GM19438 (cell line): ENCODE measurements around the gene TBC1D24.
"Not testable (repeated sequence)": the region's sequence is repeated elsewhere in the genome, so short reads cannot be mapped to it uniquely, and the experiment has no call there.

Experiments used
- ATAC-seq: cut with Tn5 transposase; IDR thresholded peaks from one replicate; pipeline ENCODE4 v1.9.1; 2021; ENCODE audit warnings: low read depth; ENCODE audit not compliant: unreplicated experiment

The TBC1D24 gene

DNA sequence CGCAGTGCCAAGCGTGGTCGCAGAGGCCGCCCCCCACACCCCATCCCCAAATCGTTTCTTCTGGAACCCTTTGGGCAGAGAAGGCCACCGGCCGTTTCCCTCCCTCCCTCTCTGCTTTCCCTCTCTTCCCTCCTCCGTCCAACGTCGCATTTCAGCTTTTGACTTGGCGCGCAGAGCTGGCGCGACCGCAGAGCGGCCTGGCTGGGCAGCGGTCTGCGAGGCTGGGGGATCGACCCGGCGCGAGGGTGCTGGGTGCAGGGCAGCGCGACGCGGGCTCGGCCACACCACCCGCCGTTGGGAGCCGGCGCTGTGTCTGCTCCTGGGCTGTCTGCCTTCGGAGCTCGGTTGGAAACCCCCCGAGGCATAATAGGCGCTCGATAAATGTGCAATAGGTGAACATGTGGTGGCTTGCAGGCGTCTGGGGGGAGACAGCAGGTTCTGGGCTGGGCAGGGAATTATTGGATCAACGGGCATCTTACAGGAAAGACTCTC lies 6.6 kb upstream of the TBC1D24 start:
- ATAC-seq: no peak

DNA sequence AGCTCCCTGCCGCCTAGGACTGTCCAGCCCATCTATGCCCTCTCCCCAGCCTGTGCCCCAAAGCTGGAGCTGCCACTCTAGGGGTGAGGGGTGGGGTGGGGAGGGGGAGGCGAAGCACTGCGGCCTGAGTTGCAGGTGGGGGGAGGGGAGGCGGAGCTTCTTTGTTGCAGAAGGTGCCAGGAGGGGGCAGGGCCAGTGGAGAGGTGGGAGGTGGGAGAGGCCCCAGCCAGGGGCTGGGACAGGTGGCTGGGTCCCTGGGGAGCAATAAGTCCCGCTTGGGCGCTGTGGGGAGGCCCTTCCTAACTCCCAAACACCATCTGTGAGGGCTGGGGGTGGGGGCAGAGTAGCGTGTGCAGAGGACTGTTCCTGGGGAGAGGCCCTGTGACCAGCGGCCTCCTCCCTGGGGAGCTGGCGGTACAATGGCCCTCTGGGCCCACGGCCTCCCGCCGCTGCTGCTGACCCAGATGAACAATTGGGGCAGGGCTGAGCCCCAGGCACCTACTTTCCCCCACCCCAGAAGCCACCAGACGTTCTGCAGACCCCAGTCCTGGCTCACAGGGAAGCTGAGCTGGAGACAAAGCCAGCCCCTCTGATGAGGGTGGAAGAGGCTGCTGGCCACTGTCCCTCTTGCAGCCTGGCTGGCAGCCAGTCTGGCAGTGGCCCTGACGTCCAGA lies 6.1 kb upstream of the TBC1D24 start:
- no peak for ATAC-seq

DNA sequence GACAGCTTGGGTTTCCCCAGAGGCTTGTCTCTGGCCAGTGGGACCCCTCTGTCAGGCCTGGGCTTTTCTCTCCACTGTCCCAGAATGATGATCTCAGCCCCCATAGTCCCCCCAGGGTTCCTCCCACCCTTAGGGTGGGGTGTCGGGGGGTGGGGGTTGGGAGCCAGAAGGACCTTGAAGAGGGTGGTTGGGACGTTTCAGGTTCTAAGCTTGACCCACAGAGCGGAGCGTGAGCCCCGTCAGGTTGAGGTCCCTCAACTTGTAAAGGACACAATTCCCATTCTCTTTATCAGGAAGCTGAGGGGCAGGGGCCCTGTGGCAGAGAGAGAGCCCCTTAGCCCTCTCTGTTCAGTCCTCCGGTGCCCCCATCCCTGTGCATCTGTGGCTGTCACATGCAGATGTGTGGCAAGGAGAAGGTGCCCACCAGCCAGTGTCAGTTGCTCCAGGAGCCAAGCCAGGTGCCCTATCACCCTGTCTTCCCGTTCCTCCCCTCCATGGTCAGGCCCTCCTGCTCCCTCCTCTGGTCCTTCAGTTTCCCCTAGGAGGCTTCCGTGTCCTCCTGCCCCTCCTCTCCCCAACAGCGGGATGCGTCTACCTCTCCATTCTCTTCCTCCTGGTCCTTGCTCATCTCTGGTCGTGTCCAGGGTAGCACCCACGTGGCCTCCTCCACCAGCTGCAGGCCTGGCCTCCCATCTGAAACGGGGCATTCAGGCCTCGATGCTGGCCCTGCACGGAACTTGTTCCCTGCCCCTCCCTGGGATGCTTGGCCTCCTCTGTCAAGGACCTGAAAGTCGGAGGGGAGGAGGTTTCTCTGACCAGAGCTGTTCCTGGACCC lies 5.3 kb upstream of the TBC1D24 start:
- no peak for ATAC-seq

DNA sequence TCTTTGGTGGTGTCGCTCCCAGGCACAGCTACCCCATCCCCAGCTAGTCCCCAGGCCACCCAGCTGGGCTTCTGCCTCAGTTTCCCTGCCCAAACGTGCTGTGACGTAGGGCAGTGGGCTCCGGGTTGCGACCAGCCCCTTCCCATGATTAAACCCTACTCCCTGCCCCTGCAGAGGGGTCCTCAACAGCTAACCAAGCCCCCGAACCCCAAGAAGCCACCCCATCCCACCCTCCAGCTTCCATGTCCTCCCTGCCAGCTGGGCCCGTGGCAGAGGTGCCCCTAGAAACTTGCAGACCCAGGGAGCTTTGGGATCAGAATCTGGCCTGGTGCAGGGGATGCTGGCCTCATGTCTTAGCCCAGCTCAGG lies 4.7 kb upstream of the TBC1D24 start:
- no peak for ATAC-seq

DNA sequence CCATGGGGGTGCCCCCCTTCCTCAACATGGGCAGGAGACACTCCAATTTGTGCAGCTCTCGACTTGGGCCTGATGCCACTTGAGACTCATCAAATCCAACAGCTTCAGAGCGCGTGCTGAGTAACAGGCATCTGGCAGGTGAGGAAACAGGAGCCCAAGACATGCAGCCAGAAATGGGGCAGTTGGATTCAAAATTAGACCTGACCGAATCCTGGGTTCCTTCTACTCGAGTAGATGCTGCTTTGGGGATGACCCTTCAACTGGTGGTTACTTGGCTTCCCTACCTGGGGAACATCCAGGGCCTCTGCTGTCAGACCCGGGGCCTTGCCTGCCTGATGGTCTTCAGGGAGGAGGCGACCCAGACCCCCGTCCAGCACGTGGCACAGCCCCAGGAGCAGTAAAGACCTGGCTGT lies 4.3 kb upstream of the TBC1D24 start:
- ATAC-seq: no peak

DNA sequence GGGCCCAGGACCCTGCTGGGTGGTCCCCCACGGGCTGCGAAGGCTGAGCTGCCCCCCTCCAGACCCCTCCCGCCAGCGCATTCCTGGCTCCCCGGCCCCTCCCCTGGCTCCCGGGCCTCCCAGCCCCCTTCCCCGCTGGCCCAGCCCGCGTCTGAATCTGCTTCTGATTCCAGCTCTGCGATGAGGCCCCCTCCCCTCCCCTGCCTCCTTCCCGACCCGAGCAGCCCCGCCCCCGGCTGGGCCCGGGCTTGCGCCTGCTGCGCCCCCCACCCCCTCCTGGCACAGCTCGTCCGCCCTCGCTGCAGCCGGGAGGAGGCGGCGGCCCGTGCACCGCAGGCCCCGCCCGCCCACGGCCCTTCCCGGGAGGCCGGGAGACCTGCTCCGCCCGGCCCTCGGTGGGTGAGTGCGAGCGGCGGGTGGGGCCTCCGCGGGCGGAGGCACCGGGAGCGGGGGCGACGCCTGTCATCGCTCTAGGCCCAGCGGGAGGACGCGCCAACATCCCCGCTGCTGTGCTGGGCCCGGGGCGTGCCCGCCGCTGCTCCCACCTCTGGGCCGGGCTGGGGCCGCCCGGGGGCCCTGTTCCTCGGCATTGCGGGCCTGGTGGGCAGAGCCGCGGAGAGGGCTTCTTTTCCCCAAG lies 3.8 kb upstream of the TBC1D24 start, which contains the start of gene NTN3:
Gene NTN3, plus strand, starts transcription at position 282 of the 637 bp plus-strand sequence. CDS start 405 bp downstream, outside the sequence.
- ATAC-seq: no peak

DNA sequence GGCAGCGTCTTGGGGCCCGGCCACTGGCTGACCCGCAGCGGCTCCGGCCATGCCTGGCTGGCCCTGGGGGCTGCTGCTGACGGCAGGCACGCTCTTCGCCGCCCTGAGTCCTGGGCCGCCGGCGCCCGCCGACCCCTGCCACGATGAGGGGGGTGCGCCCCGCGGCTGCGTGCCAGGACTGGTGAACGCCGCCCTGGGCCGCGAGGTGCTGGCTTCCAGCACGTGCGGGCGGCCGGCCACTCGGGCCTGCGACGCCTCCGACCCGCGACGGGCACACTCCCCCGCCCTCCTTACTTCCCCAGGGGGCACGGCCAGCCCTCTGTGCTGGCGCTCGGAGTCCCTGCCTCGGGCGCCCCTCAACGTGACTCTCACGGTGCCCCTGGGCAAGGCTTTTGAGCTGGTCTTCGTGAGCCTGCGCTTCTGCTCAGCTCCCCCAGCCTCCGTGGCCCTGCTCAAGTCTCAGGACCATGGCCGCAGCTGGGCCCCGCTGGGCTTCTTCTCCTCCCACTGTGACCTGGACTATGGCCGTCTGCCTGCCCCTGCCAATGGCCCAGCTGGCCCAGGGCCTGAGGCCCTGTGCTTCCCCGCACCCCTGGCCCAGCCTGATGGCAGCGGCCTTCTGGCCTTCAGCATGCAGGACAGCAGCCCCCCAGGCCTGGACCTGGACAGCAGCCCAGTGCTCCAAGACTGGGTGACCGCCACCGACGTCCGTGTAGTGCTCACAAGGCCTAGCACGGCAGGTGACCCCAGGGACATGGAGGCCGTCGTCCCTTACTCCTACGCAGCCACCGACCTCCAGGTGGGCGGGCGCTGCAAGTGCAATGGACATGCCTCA lies 3.1 kb upstream of the TBC1D24 start:
- no peak for ATAC-seq

DNA sequence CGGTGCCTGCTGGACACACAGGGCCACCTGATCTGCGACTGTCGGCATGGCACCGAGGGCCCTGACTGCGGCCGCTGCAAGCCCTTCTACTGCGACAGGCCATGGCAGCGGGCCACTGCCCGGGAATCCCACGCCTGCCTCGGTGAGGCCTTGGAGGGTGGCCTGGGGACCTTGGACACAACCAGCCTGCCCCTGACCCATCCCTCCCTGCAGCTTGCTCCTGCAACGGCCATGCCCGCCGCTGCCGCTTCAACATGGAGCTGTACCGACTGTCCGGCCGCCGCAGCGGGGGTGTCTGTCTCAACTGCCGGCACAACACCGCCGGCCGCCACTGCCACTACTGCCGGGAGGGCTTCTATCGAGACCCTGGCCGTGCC lies 2.5 kb upstream of the TBC1D24 start:
- no peak for ATAC-seq

DNA sequence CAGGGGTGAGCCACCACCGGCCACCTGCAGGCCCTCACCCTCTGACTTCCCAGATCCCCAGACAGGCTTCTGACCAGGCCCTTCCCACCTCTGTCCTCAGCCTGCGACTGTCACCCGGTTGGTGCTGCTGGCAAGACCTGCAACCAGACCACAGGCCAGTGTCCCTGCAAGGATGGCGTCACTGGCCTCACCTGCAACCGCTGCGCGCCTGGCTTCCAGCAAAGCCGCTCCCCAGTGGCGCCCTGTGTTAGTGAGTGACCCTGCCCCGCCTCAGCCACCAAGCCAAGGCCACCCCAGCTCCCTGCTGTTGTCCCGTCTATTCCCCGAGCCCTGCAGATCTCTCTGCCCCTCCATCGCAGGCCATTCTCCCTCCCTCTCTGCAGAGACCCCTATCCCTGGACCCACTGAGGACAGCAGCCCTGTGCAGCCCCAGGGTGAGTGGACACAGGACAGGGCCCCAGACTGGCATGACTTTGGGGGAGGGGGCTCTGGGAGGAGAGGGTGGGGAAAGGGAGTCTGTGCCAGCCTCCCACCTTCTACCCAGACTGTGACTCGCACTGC lies 2.0 kb upstream of the TBC1D24 start:
- ATAC-seq: no peak

DNA sequence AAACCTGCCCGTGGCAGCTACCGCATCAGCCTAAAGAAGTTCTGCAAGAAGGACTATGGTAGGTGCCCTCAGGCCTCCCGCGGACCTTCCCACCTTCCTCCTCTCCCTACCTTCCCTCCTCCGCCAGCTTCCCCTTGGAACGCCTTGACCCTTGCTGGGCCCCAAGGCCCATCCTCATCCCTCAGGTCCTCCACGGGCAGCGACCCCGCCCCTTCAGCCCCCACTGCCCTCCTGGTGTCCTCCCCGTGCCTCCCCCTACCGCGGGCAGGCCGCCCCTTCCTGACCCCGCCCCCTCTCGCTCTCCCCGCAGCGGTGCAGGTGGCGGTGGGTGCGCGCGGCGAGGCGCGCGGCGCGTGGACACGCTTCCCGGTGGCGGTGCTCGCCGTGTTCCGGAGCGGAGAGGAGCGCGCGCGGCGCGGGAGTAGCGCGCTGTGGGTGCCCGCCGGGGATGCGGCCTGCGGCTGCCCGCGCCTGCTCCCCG lies 1.4 kb upstream of the TBC1D24 start:
- ATAC-seq: no peak

DNA sequence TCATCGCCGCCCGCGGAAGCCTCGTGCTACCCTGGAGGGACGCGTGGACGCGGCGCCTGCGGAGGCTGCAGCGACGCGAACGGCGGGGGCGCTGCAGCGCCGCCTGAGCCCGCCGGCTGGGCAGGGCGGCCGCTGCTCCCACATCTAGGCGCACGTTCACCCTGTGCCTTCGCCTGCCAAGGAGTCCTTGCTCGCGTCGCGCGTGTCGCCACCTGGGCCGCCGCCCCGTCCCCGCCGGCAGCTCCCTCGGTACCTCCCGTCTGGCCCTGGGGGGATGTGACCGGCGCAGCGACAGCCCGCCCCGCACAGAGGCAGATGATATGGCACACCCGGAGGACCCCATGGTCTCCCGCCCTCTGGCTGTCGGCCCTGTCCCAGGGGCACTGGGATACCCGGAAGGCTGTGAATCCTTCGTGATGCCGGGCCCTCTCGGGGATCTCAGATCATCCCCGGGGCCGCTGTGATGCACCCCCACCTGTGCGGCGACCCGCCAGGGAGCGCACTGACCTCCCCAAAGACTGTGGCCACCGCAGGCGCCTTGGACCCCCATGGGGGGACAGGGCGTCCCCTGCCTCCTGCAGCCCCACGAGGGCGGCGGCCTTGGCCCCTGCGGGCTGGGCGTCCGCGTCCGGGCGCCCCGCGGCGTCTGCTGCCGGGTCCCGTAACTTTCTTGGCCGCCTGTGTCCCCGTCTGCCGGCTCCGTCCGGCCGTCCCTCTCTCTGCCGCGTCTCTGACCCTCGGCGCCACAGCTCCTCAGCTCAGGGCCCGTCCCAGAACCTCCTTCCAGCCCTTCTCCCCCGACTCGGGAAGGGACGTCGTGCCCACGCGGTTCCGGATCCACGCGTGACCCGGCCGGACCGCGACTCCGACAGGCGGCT lies 689 bp upstream of the TBC1D24 start:
- no peak for ATAC-seq

DNA sequence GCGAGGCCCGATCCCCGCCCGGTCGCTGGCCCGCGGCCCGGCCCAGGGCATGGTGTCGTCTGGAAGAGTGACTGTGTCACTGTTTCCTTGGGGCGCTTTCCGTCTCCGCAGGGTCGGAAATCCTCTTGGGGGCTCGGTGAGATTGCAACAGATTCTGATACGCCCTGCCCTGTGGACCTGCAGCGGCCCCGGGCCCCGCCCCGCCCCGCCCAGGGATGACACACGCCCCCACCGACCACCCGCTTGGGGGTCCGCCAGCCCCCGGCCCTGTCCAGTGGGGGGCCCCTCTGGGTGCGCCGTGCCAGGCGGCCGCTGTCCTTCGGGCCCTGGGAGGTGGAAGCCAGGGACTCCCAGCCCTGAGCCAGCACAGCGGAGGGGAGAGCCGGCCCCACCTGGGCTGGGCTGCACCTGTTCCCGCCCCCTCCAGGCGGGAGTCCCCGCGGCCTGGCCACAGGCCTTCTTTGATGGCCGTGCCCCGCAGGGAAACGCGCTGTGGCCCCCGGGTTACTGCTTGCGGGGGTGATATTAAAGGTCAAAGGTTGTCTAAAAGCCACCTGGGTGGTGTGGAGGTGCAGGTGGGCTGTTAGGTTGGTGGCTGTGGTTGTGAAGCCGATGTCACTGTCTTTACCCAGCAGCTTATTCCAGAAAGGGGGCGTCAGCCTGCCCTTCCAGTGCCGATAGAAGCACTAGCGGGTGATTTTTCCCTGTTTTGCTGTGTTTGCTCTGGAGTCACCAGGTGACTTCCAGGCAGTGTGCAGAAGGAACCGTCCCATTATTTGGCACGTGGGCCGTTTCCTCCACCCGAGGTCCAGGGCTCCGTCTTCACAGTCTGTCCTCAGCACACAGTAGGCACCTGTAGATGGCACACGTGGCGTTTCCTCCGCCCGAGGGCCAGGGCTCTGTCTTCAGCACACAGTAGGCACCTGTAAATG lies 752 bp downstream of the TBC1D24 start:
- no peak for ATAC-seq

DNA sequence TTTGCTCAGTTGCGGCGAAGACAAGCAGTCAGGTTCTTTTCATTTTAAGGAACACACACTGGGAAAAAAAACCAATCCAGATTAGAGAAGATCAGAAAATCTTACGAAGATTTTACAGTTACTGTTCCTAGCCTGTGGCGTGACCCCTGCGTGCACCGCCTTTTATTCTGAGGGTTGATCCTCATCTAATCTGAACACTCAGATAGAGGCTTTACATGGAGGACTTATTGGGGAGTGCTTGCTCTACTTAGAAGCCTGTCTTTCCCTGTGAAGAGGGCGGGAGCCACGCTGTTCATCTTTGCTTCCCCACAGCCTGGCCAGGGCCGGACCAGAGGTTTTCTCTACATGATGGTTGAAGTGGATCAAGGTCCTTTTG lies 1.4 kb downstream of the TBC1D24 start:
- ATAC-seq: no peak

DNA sequence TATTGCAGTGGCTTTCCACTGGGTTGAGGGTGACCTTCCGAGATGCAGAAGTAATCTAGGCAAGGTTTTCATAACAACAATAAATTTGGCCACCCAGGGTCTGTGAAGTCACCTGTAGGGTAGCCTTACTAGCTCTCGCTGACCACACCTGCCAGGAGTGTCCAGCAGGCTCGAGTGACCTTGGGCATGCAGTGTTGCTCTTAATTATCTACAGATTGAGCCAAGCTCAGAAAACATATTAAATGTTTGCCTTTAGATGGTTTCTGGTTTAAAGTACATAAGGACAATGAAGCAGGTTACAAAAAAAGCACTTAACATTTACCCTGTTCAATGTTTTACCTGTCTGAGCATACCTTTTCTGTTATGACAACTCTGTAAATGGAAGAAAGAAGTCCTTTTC lies 1.8 kb downstream of the TBC1D24 start:
- ATAC-seq: no peak

DNA sequence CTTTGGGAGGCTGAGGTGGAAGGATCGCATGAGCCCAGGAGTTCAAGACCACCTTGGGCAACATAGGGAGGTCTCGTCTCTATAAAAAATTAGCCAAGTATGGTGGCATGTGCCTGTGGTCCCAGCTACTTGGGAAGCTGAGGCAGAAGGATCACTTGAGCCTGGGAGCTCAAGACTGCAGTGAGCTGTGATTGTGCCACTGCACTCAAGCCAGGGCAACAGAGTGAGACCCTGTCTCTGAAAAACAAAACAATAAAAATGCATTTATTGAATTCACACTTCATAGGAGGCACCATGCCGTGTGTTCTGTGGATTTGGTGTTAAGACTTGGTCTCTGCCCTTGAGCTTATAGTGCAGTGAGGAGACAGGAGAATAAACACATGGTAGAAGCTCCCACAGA lies 2.4 kb downstream of the TBC1D24 start:
- no peak for ATAC-seq

DNA sequence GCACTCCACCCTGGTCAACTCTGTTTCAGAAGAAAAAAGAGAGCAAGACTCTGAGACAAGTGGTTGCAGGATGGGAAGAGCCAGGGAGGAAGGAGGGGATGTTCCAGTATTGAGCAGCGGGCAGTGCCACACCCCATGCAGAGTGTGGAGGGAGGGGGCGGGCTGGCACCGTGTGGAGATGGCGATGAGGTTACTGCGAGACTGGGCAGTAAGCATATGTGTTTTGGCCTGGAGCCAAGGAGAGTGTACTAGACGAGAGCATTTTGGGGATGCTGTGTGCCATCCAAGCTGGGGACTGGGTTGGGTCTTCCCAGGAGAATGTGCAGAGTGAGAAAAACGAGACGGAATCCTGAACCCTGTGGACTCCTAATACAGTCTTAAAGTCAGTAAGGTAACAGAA lies 3.4 kb downstream of the TBC1D24 start:
- no peak for ATAC-seq

DNA sequence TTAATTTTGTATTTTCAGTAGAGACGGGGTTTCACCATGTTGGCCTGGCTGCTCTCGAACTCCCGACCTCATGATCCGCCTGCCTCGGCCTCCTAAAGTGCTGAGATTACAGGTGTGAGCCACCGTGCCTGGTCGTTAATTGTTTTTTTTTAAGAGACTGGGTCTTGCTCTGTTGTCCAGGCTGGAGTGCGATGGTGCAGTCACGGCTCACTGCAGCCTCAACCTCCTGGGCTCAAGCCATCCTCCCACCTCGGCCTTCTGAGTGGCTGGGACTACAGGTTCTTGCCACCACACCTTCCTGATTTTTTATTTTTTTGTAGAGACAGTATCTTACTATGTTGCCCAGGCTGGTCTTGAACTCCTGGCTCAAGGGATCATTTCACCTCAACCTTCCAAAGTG lies 5.1 kb downstream of the TBC1D24 start:
- not testable (repeated sequence) for ATAC-seq

DNA sequence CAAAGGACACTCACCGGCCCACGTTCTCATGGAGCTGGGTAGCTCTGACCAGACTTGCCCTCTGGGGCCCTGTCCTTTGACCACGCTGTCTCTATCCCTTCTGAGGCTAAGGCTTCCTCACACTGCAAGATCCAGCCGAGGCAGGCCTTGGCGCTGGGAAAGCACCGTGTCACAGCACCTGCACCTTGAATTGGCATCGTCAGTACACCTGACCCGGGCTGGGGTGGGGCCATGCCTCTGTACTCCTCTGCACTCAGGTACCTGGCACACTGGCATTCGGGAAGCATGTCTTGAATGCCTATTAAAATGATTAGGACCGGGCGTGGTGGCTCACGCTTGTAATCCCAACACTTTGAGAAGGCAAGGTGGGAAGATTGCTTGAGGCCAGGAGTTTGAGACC lies 6.0 kb downstream of the TBC1D24 start:
- ATAC-seq: no peak
